ENCODE data around the gene ACP4.

GRCh38 chr19:50801107-50801506 lies 10.9 kb downstream of the ACP4 start:
- no peak for TF ChIP-seq EGR1 (IDR thresholded peaks at IDR 0.05)
- no peak for TF ChIP-seq RAD21 (IDR thresholded peaks at IDR 0.05; ENCODE audit: low read depth)
- TF ChIP-seq USF1 (IDR thresholded peaks at IDR 0.05) = no peak
